Gastroesophageal sphincter (tissue), 3 donors: Measurements from ENCODE around the gene ALDH1L1.

Source experiments
- CTCF ChIP-seq, 4 experiments: fragments of 200-600 bp in 2 of 4; fragments of 450-650 bp in 2 of 4; sonication (generic) in 1 of 4; IDR thresholded peaks; one replicate each; pipeline ENCODE4 v1.5.1; 2017 to 2019; ENCODE audit warnings: antibody characterized with exemption in 4 of 4, mild to moderate bottlenecking in 2 of 4, moderate library complexity in 2 of 4
- EP300 ChIP-seq: sonication (generic); formaldehyde crosslinking; IDR thresholded peaks from one replicate; pipeline ENCODE4 v1.6.1; 2017; ENCODE audit warnings: antibody characterized with exemption, mild to moderate bottlenecking

- TF ChIP-seq CTCF (IDR thresholded peaks at IDR 0.05) (no peak), EP300 (no peak)
These were observed 21.9 kb upstream of the ALDH1L1 start for GRCh38 chr3:126202276-126202675.
